Measurements from ENCODE around the gene CD300A.

- TF ChIP-seq CTCF (IDR thresholded peaks at IDR 0.05; ENCODE audit: low read depth, low read length) = peak; percentile 85
- no peak for TF ChIP-seq POLR2A (IDR thresholded peaks at IDR 0.05; ENCODE audit: extremely low read depth, insufficient read length)
- no peak for TF ChIP-seq MAX (IDR thresholded peaks at IDR 0.05; ENCODE audit: low read depth, low read length)
- TF ChIP-seq MYC (IDR thresholded peaks at IDR 0.05; ENCODE audit: low read depth, low read length) = no peak
These were observed 9.2 kb upstream of the CD300A start for GRCh38 chr17:74457146-74457819.

Data from NB4 (cell line).